Measurements from ENCODE around the gene PARD6G. TPM values are rescaled to one million over a fixed set of nuclear protein-coding genes. Genes with fewer than 3 reads are reported as not detected.
A peak's percentile ranks its signal among the peaks of the same experiment; 100 is the strongest.

PARD6G gene
- polyA plus RNA-seq, 1 donor = 31.3 TPM

DNA sequence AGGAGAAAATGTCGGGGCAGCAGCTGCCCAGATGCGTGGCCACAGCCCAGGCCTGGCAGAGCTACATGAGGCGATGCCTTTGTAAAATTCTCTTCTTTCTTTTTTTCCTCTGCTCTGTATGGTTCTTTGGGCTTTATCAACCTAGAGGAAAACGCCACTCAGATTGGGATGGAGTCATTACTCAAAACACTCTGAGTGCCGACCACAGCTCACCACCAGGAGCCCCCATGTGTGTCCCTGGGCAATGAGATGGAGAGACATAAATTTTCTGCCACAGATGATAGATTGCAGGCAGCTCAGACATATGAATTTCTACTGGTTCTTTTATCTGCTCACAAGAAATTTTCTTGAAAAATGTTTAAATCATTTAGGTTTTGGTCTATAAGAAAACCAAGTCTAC lies 56.0 kb downstream of the PARD6G start:
- no peak for DNase-seq

DNA sequence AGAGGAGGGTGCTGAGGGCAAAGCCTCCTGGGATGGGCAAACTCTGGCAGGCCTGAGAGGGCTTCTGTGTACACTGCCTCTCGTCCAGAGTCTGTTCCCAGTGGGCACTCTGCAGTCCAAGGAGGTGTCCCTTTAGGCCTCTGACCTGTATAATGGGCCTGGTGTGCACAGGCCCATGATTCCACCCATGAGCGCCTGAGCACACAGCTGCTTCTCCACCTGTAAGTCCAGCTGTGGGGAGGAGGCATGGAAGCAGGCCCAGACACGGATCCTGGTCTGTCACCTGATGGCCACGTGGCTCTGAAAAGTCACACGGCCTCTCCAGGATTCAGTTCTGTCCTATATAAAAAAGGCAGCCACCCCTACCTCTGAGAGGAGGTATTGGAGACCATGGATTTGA lies 57.0 kb downstream of the PARD6G start:
- DNase-seq = no peak

- DNase-seq = no peak
Measured at GRCh38 chr18:80189531-80189865, 57.8 kb downstream of the PARD6G start.

DNA sequence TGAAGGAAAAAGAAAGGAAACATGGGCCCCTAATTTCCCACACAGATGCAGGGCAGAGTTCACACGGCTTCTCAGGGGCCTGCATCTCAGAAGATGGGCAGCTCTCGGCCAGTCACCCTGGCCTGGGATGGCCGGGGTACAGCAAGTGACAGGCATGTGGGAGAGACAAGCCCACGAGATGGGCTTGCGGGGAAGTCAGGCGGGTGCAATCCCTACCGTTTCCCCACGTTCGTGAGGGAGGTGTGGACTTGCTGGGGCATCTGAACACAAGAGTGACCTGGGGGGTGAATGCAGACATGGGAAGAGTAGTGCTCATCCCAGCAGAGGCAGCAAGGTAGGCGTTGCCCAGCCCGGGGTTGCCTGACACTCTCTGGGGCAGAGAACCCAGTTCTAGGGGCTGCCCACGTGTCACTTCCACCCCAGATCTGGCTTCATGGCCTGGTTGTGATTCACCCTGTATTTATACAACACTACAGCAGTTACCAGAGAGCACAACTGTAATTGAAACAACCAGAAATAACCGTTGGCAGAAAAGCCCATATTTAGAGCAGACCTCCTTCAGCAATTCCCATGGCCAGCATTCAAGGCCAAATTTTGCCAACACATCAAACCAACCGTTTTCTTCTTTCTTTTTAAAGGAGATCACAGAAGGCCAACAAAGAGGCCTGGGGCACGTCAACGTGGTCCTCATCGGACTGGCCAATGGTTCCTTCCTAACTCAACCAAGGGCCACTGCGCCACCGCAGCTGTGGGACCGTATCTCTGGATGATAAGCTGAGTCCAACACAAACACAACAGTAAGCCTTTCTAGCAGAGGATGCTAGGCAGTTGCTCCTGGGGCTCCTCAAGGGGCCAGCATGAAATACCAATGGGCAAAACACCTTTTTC lies 58.4 kb downstream of the PARD6G start:
- DNase-seq = no peak

- DNase-seq = no peak
Measured at GRCh38 chr18:80187956-80188642, 59.2 kb downstream of the PARD6G start.

- DNase-seq = no peak
Measured at GRCh38 chr18:80185545-80185944, 61.8 kb downstream of the PARD6G start.

DNA sequence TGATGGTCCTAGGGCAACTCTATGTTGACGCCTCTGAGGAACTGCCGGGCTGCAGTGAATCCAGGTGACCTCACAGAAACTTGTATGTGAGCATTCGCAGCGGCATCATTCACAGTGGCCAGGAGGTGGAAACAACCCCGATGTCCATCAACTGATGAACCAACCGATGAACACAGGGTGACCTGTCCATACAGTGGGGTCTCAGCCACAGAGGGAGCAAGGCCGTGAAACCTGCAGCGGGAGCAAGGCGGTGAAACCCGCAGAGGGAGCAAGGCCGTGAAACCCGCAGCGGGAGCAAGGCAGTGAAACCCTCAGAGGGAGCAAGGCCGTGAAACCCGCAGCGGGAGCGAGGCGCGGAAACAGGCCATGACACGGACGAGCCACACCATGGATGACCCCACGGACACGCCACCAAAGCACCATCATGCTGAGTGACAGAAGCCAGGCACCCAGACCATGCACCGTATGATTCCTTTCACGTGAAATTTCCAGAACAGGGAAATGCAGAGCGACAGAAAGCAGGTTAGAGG lies 63.0 kb downstream of the PARD6G start:
- DNase-seq = no peak

DNA sequence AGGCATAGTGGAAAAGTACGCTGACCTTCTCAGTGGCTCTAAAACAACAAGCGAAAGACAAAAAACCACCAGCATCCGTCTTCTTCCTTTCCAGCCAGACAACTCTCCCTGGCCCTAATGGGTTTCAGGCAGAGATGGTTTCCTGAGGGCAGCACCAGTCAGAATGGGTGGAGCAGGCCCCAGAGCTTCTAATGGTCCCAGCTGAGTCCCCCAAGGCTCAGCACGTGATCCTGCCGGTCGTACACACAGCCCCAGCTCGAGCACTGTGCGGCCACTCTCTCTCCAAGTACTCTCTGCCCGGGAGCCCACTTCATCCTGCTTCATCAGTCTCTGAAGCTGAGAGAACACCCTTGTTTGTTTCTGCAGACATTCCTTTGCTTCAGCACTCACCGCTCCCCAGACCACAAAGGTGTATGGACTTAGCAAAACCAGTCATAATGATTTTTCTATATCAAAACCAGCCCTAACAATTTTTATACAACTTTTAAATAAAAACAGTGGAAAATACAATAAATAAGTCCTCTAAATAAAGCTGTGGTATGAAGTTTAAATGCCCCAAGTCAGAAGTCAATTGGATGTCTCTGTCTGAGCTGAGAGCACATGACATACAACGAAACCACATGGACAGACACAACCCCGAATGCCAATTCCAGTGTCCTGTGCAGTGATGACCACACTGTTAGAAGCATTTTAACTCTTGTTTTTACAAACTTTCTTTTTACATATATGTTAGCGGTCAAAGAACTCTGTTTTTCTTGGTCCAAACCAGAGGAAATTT lies 63.9 kb downstream of the PARD6G start:
- DNase-seq = no peak

DNA sequence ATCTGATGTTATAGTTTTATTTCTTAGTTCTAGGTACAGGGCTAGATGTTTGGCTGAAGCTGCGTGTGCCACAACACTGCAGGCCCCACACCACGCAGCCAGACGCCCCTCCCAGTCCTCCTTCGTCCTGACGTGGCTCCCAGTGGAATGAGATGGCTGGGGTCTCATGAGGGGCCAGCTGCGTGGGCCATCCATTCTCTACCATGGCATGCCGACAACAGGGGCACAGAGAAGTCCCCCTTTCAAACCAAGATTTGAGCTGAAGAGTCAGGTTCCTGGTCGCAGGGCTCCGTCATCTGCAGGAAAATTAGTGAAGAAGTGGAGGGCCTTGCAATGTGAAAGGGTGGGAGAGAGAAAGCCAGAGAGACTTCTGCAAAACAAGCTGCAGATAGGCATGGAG lies 64.5 kb downstream of the PARD6G start:
- no peak for DNase-seq

- no peak for DNase-seq
Measured at GRCh38 chr18:80181642-80182461, 65.5 kb downstream of the PARD6G start.

DNA sequence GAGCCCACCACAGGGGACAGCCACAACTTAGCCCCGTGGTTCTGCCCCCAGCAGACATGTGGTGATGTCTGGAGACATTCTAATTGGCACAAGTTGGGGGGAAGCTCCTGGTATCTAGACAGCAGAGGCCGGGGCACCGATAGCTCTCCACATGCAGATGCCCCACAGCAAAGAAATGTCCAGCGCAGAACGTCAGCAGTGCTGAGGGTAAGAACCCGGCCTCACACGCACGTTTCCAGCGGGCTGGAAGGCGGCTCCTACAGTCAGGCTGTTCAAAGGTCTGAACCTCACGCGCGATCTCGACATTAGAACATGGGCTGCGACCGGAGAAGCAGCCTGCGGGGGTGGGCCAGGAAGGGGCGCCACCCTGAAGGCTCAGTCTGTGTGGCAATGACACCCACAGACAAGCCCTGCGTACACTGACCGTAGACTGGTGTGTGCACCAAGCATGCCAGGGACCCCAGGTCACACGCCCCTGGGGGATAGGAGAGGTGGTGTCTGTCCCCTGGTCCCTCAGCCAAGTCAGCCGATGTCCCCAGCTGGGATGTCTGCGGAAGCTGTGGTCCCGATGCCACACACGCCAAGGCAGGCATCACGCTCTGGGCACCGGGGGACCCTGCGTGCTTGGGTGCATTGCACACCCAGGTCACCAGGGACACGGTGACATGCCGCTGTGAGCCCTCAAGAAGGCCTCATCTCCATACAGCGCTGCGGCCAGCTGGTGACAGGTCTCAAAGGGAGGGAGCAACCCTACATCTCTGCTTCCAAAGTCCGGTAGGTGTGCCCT lies 66.3 kb downstream of the PARD6G start:
- DNase-seq = no peak

GRCh38 chr18:80179857-80180558 lies 67.3 kb downstream of the PARD6G start:
- DNase-seq = no peak

DNA sequence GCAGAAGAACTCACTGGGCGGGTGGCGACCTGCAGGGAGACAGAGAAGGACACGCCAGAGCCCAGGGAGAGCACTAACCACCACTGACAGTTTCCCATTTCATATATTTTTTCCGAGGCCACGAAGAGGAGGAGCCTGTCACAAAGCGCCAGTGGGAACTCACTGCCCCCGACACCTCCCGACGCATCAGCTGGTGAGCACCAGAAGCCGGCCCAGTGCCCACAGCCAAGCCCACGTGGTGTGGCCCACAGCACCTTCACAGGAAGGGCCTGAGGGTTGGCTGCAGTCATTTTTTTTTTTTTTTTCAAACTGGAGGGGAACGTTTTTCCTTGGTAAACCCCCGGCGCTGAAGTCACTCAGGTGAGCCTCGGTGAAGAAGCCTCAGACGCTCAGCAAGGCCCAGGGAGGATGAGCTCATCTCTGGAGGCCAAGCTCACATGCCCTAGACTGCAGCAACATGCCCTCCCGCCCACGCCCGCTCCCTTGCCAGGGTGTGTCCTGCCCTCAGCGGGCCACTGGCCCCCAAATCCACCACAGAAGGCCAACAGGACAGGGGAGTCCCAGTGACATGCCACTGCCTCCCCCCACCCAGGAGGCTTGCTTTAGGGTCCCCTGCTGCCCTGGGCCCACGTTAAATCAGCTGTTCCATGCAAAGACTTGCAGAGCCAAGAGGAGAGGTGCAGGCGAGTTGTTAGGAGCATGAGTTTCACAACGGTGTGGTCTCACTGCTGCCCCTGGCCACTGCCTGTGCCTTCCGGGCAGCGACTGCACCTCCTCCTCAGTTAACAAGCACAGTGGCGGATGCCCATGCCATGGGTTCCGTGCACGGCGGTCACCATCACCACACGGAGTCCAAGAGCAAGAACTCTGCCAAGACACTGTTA lies 68.1 kb downstream of the PARD6G start:
- DNase-seq = no peak

GRCh38 chr18:80177128-80177527 lies 70.2 kb downstream of the PARD6G start:
- DNase-seq = no peak

DNA sequence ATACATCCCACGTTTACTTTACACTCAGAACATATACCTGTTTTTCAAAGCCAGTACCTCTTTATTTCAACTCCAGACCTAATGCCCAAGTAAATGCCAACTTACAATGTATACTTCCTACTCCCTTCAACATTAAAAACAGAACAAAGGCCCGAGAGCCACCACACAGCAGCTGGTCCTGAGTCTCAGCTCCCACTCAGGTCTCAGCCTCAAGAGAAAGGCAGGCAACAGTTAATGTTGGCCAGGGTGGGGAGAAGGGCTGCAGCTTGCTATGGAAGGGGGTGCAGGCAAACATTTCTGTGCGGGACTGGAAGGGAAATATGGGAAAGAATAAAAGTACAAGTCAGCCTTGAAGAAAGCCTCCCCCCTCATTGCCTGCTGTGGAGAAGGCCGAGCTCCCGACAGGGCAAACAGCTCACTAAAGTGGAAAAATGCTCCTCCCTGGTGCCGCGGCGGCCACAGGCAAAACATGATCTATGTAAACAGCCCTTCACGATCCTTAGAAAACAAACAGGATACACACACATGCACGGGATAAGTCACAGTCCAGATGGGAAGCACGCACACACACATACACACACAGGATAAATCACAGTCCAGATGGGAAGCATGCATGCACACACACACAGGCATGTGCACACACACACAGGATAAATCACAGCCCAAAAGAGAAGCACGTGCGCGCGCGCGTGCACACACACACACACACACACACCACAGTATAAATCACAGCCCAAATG lies 70.8 kb downstream of the PARD6G start:
- peak; percentile 27 for DNase-seq

DNA sequence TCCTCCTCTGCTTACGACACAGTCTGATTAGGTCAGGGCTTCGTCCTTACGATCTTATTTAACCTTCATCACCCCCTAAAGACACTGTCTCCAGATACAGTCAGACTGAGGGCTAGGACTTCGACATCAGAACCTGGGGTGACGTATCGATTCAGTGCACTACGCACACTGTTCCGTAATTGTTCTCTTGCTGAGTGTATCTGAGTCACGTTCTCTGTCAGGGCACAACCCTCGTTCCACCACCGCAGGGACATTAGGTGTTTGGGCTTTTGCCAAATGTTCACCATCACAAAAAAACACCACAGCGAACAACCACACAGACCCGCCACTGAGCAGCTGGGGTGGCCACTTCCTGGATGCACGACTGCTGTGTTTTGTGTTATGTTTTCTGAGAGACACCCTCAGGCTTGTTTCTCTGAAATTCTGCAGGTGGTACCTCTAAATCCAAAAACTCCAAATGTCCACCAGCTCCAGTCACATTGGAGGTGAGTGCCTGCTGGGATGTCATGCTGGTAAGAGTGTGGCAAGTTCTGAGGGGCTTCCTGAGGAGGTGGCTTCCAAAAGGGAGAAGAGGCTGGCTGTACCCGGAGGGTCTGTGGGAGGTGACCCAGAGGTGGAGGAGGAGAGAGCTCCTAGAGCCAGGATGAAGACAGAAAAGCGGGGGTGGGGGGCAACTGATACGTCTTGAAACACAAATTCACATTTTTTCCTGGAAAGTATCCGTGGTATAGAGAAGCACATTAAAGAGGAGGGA lies 71.7 kb downstream of the PARD6G start:
- no peak for DNase-seq

GRCh38 chr18:80173060-80173459 lies 74.3 kb downstream of the PARD6G start:
- DNase-seq = no peak

DNA sequence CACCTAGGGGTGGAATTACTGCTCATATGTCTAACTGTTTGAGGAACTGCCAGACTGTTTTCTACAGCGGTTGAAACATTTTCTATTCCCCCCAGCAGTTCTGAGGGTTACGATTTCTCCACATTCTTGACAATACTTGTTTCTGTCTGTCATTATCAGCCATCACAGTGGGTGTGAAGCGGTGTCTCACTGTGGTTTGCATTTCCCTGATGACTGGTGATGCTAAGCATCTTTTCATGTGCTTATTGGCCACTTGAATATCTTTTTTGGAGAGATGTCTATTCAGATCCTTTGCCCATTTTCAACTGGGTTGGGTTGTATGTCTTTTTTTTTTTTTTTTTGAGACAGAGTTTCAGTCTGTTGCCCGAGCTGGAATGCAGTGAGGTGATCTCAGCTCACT lies 75.3 kb downstream of the PARD6G start:
- no peak for DNase-seq
